SH-SY5Y (cell line): ENCODE data around the gene SAP30BP.

Source experiments
- GATA2 ChIP-seq: IDR thresholded peaks from 2 replicates; pipeline ENCODE4 v1.6.1; 2011; ENCODE audit warnings: mild to moderate bottlenecking, low read depth, low read length
- GATA3 ChIP-seq: IDR thresholded peaks from 2 replicates; pipeline ENCODE4 v1.6.1; 2011; ENCODE audit warnings: low read depth, mild to moderate bottlenecking, low read length, moderate library complexity

DNA sequence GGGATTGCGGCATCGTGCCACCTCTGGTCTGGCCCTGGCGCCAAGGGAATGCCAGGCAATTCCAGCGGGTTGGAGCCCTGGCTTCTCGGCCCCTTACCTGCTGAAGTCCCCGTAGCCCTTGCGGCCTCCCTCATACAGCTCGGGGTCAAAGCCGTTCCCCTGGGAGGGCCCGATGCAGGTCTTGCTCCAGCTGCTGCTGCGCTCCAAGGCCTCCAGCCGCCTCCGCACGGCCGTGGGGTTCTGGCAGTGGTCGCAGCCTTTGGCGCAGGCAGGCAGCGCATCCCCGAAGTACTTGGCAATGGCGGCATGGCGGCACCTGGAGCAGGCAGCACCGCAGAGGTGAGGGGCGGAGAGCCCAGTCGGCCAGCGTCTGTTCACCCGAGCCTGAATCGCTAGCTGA, 35.8 kb upstream of the SAP30BP start:
- no peak for TF ChIP-seq GATA3
- TF ChIP-seq GATA2, result no peak
